DLD1 (cell line): ENCODE data around the gene LITAF.

Source experiments
- in situ Hi-C: cut with HindIII; loops from 2 replicates; pipeline ENCODE4 v1.10.0; 2017; ENCODE audit warnings: low sequenced_read_pairs

The LITAF gene

GRCh38 chr16:11554053-11554452, 32.7 kb downstream of the LITAF start:
- in situ Hi-C loops = no loop called here

GRCh38 chr16:11553371-11553770, 33.3 kb downstream of the LITAF start:
- in situ Hi-C loops = no loop called here

GRCh38 chr16:11552440-11552839, 34.3 kb downstream of the LITAF start:
- in situ Hi-C loops = no loop called here

- in situ Hi-C loops = no loop called here
Observed at GRCh38 chr16:11551842-11552241, 34.9 kb downstream of the LITAF start.

GRCh38 chr16:11550791-11551498, 35.8 kb downstream of the LITAF start:
- in situ Hi-C loops = no loop called here

GRCh38 chr16:11547118-11547916, 39.4 kb downstream of the LITAF start:
- in situ Hi-C loops = no loop called here

GRCh38 chr16:11546608-11547061, 40.1 kb downstream of the LITAF start:
- in situ Hi-C loops = no loop called here

GRCh38 chr16:11543661-11544393, 42.9 kb downstream of the LITAF start:
- in situ Hi-C loops = no loop called here

- in situ Hi-C loops = no loop called here
Observed at GRCh38 chr16:11542069-11542744, 44.5 kb downstream of the LITAF start.

GRCh38 chr16:11539641-11540050, 47.1 kb downstream of the LITAF start:
- in situ Hi-C loops = no loop called here

GRCh38 chr16:11538880-11539279, 47.8 kb downstream of the LITAF start:
- in situ Hi-C loops = no loop called here

- in situ Hi-C loops = no loop called here
Observed at GRCh38 chr16:11536104-11536866, 50.4 kb downstream of the LITAF start.

- in situ Hi-C loops = no loop called here
Observed at GRCh38 chr16:11535494-11535893, 51.2 kb downstream of the LITAF start.

- in situ Hi-C loops = no loop called here
Observed at GRCh38 chr16:11534262-11534661, 52.5 kb downstream of the LITAF start.

- in situ Hi-C loops = no loop called here
Observed at GRCh38 chr16:11533588-11533987, 53.1 kb downstream of the LITAF start.

- in situ Hi-C loops = no loop called here
Observed at GRCh38 chr16:11530171-11530940, 56.4 kb downstream of the LITAF start.

- in situ Hi-C loops = no loop called here
Observed at GRCh38 chr16:11529285-11529684, 57.4 kb downstream of the LITAF start.

GRCh38 chr16:11528053-11528452, 58.7 kb downstream of the LITAF start:
- in situ Hi-C loops = no loop called here

GRCh38 chr16:11526655-11527350, 59.9 kb downstream of the LITAF start:
- in situ Hi-C loops = no loop called here
